A549 (cell line): ENCODE results near the gene TPD52L1.

ENCODE experiments used
- JUN ChIP-seq, 2 experiments: fragments of >200 bp; sonication (Bioruptor Twin); formaldehyde crosslinking; IDR thresholded peaks; 2 replicates in 1 of 2; 3 replicates in 1 of 2; pipeline ENCODE4 v1.6.1; 2016 to 2017
- POLR2A ChIP-seq: IDR thresholded peaks from 2 replicates; pipeline ENCODE4 v1.6.1; 2012; ENCODE audit warnings: mild to moderate bottlenecking, low read length

DNA sequence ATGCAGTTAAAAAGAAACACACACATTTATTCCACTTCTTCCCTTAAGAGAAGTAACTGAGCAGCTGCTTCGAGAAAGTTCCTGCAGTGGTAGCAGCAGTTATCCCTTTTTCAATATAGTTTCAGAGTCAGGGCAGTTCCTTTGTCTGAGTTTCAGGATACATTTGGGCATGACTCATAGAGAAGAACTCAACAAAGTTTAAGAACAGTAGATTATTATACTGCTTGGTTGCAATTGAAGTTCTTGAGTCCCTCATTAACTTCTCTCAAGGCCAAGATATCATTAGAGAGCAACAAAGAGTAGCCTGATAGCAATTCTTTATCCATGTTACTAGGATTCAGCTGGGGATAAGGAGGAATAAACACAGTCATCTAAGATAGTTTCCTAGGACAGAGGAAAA lies 54.4 kb downstream of the TPD52L1 start:
- TF ChIP-seq JUN (IDR thresholded peaks at IDR 0.05) (no peak), POLR2A (no peak)
